Measurements from ENCODE around the gene JARID2.

Gene JARID2

GRCh38 chr6:15550546-15551123 lies 304.8 kb downstream of the JARID2 start:
- no peak overlapping the region for H3K4me3 ChIP-seq (ENCODE audit: insufficient read depth, low read depth, low read length, poor library complexity, severe bottlenecking)
- no peaks in the 10 kb centered on the region for H3K27me3 ChIP-seq (replicated peaks; ENCODE audit: control insufficient read depth, insufficient read depth, low read length, poor library complexity, severe bottlenecking)
- no peak overlapping the region for H3K27ac ChIP-seq (ENCODE audit: insufficient read depth, low read length, poor library complexity, severe bottlenecking)
- no peak for DNase-seq
- H3K4me1 ChIP-seq (ENCODE audit: control insufficient read depth, insufficient read depth, low read length, poor library complexity, severe bottlenecking) = no peaks in the 10 kb centered on the region
- H3K36me3 ChIP-seq (ENCODE audit: control insufficient read depth, insufficient read depth, low read length) = no peaks in the 10 kb centered on the region
- no peaks in the 10 kb centered on the region for H3K9me3 ChIP-seq (ENCODE audit: control insufficient read depth, low read length)

GRCh38 chr6:15551262-15551661 lies 305.4 kb downstream of the JARID2 start:
- Histone ChIP-seq H3K4me1 (ENCODE audit: control insufficient read depth, insufficient read depth, low read length, poor library complexity, severe bottlenecking) (no peaks in the 10 kb centered on the region), H3K27ac (ENCODE audit: insufficient read depth, low read length, poor library complexity, severe bottlenecking) (no peak overlapping the region), H3K36me3 (ENCODE audit: control insufficient read depth, insufficient read depth, low read length) (no peaks in the 10 kb centered on the region), H3K4me3 (ENCODE audit: insufficient read depth, low read depth, low read length, poor library complexity, severe bottlenecking) (no peak overlapping the region), H3K27me3 (replicated peaks; ENCODE audit: control insufficient read depth, insufficient read depth, low read length, poor library complexity, severe bottlenecking) (no peaks in the 10 kb centered on the region), H3K9me3 (ENCODE audit: control insufficient read depth, low read length) (no peaks in the 10 kb centered on the region)
- DNase-seq = no peak

GRCh38 chr6:15551798-15552197 lies 305.9 kb downstream of the JARID2 start:
- Histone ChIP-seq H3K27ac (ENCODE audit: insufficient read depth, low read length, poor library complexity, severe bottlenecking) (no peak overlapping the region), H3K27me3 (replicated peaks; ENCODE audit: control insufficient read depth, insufficient read depth, low read length, poor library complexity, severe bottlenecking) (no peaks in the 10 kb centered on the region)
- DNase-seq = no peak

GRCh38 chr6:15553031-15553430 lies 307.2 kb downstream of the JARID2 start:
- Histone ChIP-seq H3K27ac (ENCODE audit: insufficient read depth, low read length, poor library complexity, severe bottlenecking) (no peak overlapping the region), H3K36me3 (ENCODE audit: control insufficient read depth, insufficient read depth, low read length) (no peaks in the 10 kb centered on the region), H3K27me3 (replicated peaks; ENCODE audit: control insufficient read depth, insufficient read depth, low read length, poor library complexity, severe bottlenecking) (no peaks in the 10 kb centered on the region), H3K4me1 (ENCODE audit: control insufficient read depth, insufficient read depth, low read length, poor library complexity, severe bottlenecking) (no peaks in the 10 kb centered on the region), H3K9me3 (ENCODE audit: control insufficient read depth, low read length) (no peaks in the 10 kb centered on the region), H3K4me3 (ENCODE audit: insufficient read depth, low read depth, low read length, poor library complexity, severe bottlenecking) (no peak overlapping the region)
- DNase-seq = no peak

More at GRCh38 chr6:15551798-15552197, 305.9 kb downstream of the JARID2 start:
- Histone ChIP-seq H3K4me1 (ENCODE audit: control insufficient read depth, insufficient read depth, low read length, poor library complexity, severe bottlenecking) (no peaks in the 10 kb centered on the region), H3K4me3 (ENCODE audit: insufficient read depth, low read depth, low read length, poor library complexity, severe bottlenecking) (no peak overlapping the region), H3K9me3 (ENCODE audit: control insufficient read depth, low read length) (no peaks in the 10 kb centered on the region), H3K36me3 (ENCODE audit: control insufficient read depth, insufficient read depth, low read length) (no peaks in the 10 kb centered on the region)

GRCh38 chr6:15553736-15554294 lies 307.9 kb downstream of the JARID2 start:
- Histone ChIP-seq H3K9me3 (ENCODE audit: control insufficient read depth, low read length) (no peaks in the 10 kb centered on the region), H3K27me3 (replicated peaks; ENCODE audit: control insufficient read depth, insufficient read depth, low read length, poor library complexity, severe bottlenecking) (no peaks in the 10 kb centered on the region), H3K4me1 (ENCODE audit: control insufficient read depth, insufficient read depth, low read length, poor library complexity, severe bottlenecking) (no peaks in the 10 kb centered on the region), H3K4me3 (ENCODE audit: insufficient read depth, low read depth, low read length, poor library complexity, severe bottlenecking) (no peak overlapping the region), H3K27ac (ENCODE audit: insufficient read depth, low read length, poor library complexity, severe bottlenecking) (no peak overlapping the region), H3K36me3 (ENCODE audit: control insufficient read depth, insufficient read depth, low read length) (no peaks in the 10 kb centered on the region)
- no peak for DNase-seq

- Histone ChIP-seq H3K27me3 (replicated peaks; ENCODE audit: control insufficient read depth, insufficient read depth, low read length, poor library complexity, severe bottlenecking) (no peaks in the 10 kb centered on the region), H3K36me3 (ENCODE audit: control insufficient read depth, insufficient read depth, low read length) (no peaks in the 10 kb centered on the region), H3K27ac (ENCODE audit: insufficient read depth, low read length, poor library complexity, severe bottlenecking) (no peak overlapping the region), H3K4me1 (ENCODE audit: control insufficient read depth, insufficient read depth, low read length, poor library complexity, severe bottlenecking) (no peaks in the 10 kb centered on the region), H3K9me3 (ENCODE audit: control insufficient read depth, low read length) (no peaks in the 10 kb centered on the region), H3K4me3 (ENCODE audit: insufficient read depth, low read depth, low read length, poor library complexity, severe bottlenecking) (no peak overlapping the region)
- DNase-seq = no peak
Measured at GRCh38 chr6:15554728-15555100, 308.8 kb downstream of the JARID2 start.

- H3K27me3 ChIP-seq (replicated peaks; ENCODE audit: control insufficient read depth, insufficient read depth, low read length, poor library complexity, severe bottlenecking) = no peaks in the 10 kb centered on the region
- DNase-seq = no peak
- H3K36me3 ChIP-seq (ENCODE audit: control insufficient read depth, insufficient read depth, low read length) = no peaks in the 10 kb centered on the region
- no peaks in the 10 kb centered on the region for H3K4me1 ChIP-seq (ENCODE audit: control insufficient read depth, insufficient read depth, low read length, poor library complexity, severe bottlenecking)
- H3K27ac ChIP-seq (ENCODE audit: insufficient read depth, low read length, poor library complexity, severe bottlenecking) = no peak overlapping the region
- no peaks in the 10 kb centered on the region for H3K9me3 ChIP-seq (ENCODE audit: control insufficient read depth, low read length)
- no peak overlapping the region for H3K4me3 ChIP-seq (ENCODE audit: insufficient read depth, low read depth, low read length, poor library complexity, severe bottlenecking)
Measured at GRCh38 chr6:15555101-15556038, 309.5 kb downstream of the JARID2 start.

- Histone ChIP-seq H3K4me1 (ENCODE audit: control insufficient read depth, insufficient read depth, low read length, poor library complexity, severe bottlenecking) (no peaks in the 10 kb centered on the region), H3K4me3 (ENCODE audit: insufficient read depth, low read depth, low read length, poor library complexity, severe bottlenecking) (no peak overlapping the region), H3K27me3 (replicated peaks; ENCODE audit: control insufficient read depth, insufficient read depth, low read length, poor library complexity, severe bottlenecking) (no peaks in the 10 kb centered on the region), H3K27ac (ENCODE audit: insufficient read depth, low read length, poor library complexity, severe bottlenecking) (no peak overlapping the region), H3K9me3 (ENCODE audit: control insufficient read depth, low read length) (no peaks in the 10 kb centered on the region), H3K36me3 (ENCODE audit: control insufficient read depth, insufficient read depth, low read length) (no peaks in the 10 kb centered on the region)
- DNase-seq = no peak
Measured at GRCh38 chr6:15556711-15557110, 310.8 kb downstream of the JARID2 start.

- no peaks in the 10 kb centered on the region for H3K9me3 ChIP-seq (ENCODE audit: control insufficient read depth, low read length)
- no peak for DNase-seq
- no peak overlapping the region for H3K4me3 ChIP-seq (ENCODE audit: insufficient read depth, low read depth, low read length, poor library complexity, severe bottlenecking)
- H3K27me3 ChIP-seq (replicated peaks; ENCODE audit: control insufficient read depth, insufficient read depth, low read length, poor library complexity, severe bottlenecking) = no peaks in the 10 kb centered on the region
- no peaks in the 10 kb centered on the region for H3K36me3 ChIP-seq (ENCODE audit: control insufficient read depth, insufficient read depth, low read length)
- H3K4me1 ChIP-seq (ENCODE audit: control insufficient read depth, insufficient read depth, low read length, poor library complexity, severe bottlenecking) = no peaks in the 10 kb centered on the region
- no peak overlapping the region for H3K27ac ChIP-seq (ENCODE audit: insufficient read depth, low read length, poor library complexity, severe bottlenecking)
Measured at GRCh38 chr6:15557174-15557573, 311.3 kb downstream of the JARID2 start.

- Histone ChIP-seq H3K27me3 (replicated peaks; ENCODE audit: control insufficient read depth, insufficient read depth, low read length, poor library complexity, severe bottlenecking) (no peaks in the 10 kb centered on the region), H3K9me3 (ENCODE audit: control insufficient read depth, low read length) (no peaks in the 10 kb centered on the region), H3K4me3 (ENCODE audit: insufficient read depth, low read depth, low read length, poor library complexity, severe bottlenecking) (no peak overlapping the region), H3K36me3 (ENCODE audit: control insufficient read depth, insufficient read depth, low read length) (no peaks in the 10 kb centered on the region), H3K27ac (ENCODE audit: insufficient read depth, low read length, poor library complexity, severe bottlenecking) (no peak overlapping the region), H3K4me1 (ENCODE audit: control insufficient read depth, insufficient read depth, low read length, poor library complexity, severe bottlenecking) (no peaks in the 10 kb centered on the region)
- DNase-seq = no peak
Measured at GRCh38 chr6:15560713-15561112, 314.8 kb downstream of the JARID2 start.

All from effector memory CD4-positive, alpha-beta T cell (primary cell).